Activated CD8-positive, alpha-beta memory T cell treated with anti-CD3 and anti-CD28 coated beads, Interleukin-2, amount 50 U/mL, for 24 hours (primary cell): ENCODE results near the gene PASK.

ENCODE experiments used
- DNase-seq: peaks from one replicate; pipeline ENCODE4 v3.0.0-alpha.2; 2020; ENCODE audit errors: extremely low read depth

The PASK gene

DNA sequence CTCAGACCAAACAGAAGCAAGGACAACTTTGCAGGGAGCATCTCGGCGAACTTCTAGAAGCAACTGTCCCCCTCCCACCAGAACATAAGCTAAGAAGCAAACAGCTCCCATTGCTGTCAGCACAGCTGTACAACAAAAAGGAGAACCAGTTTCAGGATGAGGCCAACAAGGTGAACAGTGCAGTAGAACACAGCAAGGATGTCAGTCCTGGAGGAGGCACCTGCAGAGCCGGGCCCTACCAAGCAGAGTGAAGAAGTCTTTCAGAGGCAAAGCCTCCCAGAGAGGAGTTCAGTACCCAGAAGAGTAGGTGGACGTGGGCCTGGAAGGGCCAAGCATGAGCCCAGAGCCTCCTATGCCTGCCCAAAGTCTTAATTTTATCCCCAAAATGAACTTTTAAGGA lies 1.0 kb downstream of the PASK start:
- no peak for DNase-seq

- DNase-seq: no peak
Observed at GRCh38 chr2:241147336-241147735, 1.9 kb downstream of the PASK start.

DNA sequence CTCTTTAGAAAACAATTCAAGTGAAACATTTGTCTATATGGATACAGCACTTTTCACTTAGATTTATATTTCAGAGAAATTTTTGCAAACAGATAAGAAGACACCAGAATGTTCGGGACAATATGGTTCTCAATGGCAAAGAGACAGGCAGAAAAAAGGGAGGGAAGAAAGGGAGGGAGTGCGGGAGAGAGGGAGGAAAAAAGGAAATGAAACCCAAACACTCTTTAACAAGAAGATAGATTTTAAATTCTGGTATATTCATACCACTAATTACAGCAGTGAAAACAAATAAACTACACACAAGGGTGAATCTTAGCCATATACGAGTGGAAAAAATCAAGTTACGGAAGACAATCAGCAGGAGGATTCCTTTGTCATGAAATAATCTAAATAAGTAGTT lies 3.0 kb downstream of the PASK start:
- DNase-seq: no peak

DNA sequence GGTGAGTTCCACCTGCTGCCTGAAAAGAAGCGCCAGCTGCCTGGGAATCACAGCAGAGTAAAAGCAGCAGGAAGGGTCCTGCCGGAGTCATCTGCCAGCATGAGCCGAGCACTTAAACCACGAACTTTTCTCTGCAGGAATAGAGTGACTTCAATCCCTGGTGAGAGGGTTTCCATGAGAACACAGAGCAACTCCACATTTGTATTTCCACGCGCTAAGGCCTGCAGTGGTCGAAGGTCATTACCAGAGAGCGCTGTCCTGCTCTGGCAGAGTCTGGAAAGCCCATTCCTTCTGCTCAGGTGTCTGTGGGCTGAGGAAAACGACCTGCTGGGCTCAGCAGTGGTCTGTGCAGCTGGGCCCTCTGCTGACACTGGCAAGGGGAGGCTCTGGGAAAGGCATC lies 6.7 kb downstream of the PASK start:
- no peak for DNase-seq

- DNase-seq: no peak
Observed at GRCh38 chr2:241142063-241142462, 7.2 kb downstream of the PASK start.

GRCh38 chr2:241141214-241141770 lies 8.0 kb downstream of the PASK start:
- no peak for DNase-seq

DNA sequence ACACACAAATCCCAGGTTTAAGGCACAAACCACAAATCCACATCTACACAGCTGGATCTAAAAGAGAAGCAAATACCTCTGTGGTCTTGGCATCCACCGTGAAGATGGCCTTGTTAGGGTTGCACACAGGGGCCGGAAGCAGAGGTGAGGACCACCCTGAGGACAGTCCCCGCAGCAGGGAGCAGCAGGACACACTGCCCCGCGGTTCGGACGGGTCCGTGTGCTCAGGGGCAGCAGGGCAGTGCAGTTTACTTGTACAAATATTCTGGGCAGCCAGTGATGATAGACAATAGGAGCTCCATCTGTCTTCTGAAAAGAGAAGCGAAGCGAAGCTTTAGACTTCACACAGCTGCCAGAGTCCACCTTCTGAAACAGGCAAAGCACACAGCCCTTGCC lies 8.8 kb downstream of the PASK start:
- DNase-seq: no peak

DNA sequence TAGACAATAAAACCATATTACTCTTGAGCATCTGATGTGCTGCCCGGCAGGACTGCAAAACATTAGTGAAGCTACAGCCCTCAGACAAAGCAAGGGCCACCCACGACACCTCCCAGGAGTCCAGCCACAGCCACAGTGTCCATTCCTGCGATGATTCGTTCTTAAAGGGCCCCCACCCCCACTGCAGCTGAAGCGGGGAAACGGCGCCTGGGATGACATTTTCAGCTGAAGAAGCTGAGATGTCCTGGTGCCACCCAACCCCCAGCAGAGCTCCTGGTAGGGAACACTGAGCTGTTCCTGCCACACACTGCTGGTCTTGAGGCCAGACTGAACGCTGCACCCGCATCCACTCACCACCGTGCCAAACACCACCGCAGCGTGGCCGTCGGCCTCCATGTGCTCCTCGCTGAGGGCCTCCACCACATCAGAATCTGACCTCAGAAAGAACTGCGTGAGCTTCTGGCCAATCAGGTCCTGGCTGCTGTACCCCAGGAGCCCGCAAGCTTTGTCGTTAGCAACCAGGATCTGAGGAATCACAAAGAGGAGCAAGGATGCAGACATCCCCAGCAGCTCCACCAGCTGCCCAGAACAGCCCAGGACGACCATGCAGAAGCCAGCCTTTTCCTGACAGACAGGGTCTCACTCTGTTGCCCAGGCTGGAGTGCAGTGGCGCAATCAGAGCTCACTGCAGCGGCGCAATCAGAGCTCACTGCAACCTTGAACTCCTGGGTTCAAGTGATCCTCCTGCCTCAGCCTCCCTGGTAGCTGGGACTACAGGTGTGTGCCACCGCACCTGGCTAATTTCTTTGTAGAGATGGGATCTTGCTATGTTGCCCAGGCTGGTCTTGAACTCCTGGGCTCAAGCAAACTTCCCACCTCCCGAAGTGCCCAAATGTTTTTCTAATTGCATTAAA lies 9.5 kb downstream of the PASK start:
- DNase-seq: no peak

DNA sequence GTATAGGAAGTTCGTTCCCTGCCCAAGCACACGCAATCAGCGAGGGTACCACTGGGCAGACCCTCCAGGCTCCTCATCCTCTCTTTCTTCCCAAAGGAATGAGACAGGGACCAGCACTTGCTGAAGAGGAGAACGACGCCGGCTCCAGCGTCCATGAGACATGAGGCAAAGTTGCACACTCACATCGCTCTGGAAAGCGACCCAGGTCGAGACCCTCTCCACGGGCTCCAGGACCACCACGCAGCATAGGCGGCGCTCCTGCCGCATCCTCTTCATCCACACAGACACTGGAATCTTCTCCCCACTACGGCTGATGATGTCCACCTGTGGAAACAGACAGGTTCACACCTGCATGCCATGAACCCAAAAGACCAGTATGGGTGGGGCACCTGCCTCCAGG lies 10.8 kb downstream of the PASK start:
- no peak for DNase-seq

DNA sequence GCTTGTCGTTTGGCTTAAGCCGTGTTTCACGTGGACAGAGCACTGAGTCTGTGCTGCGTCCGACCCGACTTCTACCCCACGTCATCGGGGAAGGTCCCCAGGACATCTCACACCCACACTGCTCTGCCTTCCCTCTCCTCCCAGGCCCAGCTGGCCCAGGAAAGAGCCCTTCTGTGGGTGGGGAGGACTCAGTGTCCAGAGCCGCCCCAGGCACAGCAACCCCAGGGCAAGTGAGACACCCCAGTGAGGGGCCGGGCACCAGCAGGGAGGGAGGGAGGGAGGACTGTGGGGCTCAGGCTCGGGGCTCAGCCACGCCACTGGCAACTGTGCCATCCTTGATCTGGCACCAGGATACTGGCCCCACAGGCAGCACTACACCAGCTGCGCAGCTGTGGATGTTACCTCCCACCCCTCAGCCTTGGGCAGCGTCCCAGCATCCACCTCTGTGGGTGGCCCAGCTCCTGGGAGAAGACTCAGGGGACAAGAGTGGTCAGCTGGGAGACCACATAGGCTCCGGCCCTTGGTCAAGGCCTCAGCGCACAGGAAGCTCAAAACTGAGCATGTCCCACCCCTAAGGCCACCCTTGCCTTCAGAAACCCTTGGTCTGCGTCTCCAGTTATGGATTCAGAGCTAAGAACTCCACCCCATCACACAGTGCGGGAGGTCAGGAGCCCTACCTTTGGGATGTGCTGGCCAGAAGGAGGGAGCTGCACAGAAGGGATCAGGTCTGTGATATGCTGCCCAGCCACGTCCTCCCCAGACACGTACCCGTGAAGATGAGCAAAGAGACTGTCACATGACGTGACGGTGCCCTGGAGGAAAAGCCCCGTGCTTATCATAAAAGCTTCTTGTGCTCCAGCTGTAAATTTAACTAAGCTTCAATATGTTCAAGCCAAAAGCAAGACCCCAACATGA lies 11.7 kb downstream of the PASK start:
- DNase-seq: no peak

DNA sequence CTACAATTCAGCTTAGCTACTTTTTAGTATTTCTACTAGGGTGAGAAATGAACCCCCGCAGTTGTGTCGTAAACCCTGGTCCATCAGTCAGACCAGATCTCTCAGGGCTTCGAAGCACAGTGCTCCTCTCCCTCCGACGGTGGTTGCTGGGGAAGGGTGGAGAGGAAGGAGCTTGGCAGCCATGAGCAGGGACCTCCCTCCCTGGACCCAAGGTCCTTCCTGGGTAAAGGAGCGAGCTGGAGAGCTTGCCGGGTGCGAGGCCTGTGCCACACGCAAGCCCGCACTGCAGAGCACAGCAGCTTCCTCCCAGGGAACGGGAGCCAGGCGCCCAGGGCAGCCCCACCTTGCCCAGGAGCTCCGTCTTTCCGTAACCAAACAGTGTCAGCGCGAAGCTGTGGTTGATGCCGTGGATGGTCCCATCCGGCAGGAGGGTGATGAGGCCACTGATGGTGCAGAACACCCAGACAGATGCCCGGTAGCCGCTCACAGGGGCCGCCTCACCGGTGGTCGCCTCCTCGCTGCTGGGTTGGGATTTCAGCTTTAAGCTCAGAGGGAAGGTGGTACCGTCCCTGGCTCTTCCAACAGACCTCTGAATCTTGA lies 12.5 kb downstream of the PASK start:
- DNase-seq: no peak

DNA sequence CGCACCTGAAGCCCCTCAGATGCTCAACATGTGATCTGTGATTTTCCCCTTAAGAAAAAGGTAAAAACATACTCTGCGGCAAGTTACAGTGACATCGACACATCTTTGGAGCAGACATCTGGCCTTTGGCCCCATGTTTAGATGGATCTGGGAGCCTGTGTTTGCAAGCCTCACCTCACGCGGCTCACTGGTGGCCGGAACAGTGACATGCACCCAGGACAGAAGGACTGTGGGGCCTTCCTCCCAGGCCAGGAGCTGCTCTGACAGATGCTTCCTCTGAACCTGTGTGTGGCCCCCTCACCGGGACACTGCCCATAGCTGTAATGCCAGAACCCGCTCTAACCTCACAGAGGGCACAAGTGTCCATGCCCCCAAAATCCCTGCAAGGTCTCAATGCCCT lies 13.1 kb downstream of the PASK start:
- no peak for DNase-seq

DNA sequence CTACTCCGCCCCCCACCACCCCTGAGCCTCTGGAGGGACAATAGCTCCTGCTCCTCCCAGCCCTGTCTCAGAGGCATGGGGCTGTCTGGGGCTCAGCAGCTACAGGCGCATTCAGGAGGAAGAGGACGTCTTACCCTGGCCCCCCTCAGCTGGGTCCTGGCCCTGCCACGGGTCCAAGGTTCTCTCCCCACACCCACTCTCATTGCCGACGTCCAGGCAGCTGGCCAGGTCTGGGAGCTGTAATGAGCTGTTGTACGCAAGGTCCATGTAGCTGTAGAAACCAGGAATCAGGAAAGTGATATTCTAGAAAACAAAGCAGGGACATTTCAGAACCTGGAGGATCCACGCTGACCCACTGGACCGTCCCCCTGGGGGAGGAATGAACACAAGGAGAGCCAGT lies 13.5 kb downstream of the PASK start:
- no peak for DNase-seq

DNA sequence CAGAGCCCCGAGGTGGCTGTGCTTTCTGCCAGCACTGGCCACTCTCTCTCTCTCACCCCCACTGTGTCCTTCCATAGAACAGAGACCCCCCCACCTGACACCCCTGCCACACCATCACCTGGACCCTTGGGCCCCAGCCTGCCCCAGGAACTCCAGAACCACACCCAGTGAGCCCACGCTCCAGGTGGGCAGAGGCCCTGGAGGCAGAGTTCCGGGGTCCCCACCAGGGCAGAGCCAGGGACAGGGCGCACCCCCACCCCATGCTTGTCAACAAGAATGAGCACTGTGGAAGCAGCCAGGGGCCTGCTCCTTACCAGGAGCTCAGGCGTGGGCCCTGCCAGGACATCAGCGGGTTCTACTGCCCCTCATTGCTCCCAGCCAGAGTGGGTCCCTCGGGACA lies 14.6 kb downstream of the PASK start:
- no peak for DNase-seq

DNA sequence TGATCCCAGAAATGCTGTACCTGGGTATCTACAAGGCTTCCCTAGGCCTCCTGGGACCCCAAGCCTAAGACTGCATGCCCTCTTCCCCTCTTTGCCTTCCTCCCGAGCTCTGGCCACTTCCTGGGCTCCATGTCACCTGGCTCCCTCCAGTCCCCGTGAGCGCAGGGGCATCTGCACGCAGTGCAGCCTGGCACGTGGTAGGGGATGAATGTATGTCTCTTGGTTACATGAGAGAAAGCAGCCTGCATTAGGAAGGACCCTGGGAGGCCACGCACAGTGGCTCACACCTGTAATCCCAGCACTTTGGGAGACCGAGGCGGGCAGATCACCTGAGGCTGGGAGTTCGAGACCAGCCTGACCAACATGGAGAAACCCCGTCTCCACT lies 15.8 kb downstream of the PASK start:
- no peak for DNase-seq

DNA sequence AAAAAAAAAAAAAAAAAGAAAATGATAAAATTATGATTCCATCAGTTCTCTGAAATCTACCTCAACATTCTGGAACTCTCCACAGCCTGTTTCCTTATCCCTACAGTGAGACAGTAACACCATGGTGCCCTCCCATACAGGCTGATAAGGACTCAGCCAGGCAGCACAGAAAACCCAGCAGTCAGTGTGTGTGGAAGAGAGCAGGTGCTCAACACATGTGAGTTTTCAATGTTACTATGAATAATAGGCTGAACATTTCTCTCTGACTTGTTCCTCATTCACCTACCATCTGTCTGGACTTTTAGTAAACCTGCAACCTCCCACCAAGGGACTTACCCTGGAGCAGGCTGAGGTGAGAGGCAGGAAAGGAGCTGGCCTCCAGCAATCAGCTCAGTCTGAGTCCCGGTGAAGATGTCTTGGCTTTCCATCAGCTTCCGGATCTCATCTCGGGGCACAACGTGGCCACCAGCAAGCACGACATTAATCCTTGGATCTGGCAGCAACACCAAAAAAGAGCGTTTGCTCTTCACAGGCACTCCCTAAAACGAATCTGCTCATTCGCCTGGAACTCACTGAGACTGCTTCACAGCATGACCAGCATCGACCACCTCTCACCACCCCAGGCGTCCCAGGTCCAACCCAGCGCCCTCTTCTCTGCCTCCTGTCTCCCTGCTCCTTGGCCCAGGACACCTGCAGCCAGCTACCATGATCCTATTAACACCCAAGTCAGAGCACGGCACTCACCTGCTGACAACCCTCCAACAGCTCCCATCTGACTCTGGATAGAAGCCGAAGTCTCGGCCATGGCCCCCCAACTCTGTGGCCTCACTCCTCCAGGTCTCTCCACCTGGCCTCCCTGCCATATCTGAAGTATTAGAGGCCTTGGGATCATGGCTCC lies 16.5 kb downstream of the PASK start:
- no peak for DNase-seq

DNA sequence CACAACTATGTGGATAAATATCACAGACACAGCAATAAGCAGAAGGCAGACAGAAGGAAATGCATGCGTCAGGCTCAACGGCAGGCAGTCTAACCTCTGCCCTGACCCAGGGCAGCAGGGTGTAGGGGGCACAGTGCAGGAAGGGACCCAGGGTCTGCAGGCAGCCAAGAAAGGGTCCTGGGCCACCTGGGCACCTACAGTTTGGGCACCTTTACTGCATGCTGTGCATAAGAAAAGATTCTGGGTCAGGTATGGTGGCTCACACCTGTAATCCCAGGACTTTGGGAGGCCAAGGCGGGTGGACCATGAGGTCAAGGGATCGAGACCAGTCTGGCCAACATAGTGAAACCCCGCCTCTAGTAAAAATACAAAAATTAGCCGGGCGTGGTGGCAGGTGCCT lies 17.7 kb downstream of the PASK start:
- DNase-seq: no peak

DNA sequence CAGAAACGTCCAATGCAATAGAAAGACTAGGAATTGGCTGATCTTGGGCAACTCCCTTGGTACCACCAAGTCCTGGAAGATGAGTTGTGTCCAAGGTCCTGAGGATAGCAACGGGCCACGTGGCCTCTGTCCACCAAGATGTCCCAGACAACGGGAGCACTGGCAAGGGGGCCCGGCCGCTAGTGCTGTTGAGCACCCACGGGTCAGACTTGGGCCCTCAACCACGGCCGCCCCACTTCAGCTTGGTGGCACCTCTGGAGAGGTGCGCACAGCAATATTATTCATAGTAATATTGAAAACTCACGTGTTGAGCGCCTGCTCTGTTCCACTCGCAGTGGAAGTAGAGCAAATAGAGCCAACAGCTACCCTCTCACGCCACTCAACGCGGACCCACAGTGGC lies 19.0 kb downstream of the PASK start:
- no peak for DNase-seq

- no peak for DNase-seq
Observed at GRCh38 chr2:241129086-241129871, 20.0 kb downstream of the PASK start.

- DNase-seq: no peak
Observed at GRCh38 chr2:241128266-241128665, 21.0 kb downstream of the PASK start.
